ENCODE measurements around the gene PSMC4.

PSMC4 gene

DNA sequence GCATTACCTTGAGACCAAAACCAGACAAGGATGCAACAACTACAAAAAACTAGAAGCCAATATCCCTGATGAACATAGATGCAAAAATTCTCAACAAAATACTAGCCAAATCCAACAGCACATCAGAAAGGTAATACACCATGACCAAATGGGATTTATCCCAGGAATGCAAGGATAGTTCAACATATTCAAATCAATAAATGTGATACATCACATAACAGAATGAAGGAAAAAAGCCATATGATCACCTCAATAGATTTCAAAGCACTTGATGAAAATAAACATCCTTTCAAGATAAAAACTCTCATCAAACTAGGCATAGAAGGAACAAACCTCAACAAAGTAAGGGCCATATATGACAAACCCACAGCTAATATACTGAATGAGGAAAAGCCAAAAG is 15.7 kb downstream of the PSMC4 start:
- peaks cover 11 to 17% of the 10 kb centered on the region in 2 donors for H3K4me1 Mint-ChIP-seq
- peaks cover 20 to 23% of the 10 kb centered on the region in 2 donors for H3K9me3 Mint-ChIP-seq
- H3K27me3 Mint-ChIP-seq, result no peaks in the 10 kb centered on the region
- DNase-seq, result no peak
- H3K36me3 Mint-ChIP-seq, result peaks cover 42 to 71% of the 10 kb centered on the region in 2 donors
- ATAC-seq (replicated peaks), result no peak
- H3K27ac Mint-ChIP-seq, result no peak overlapping the region
- H3K4me3 Mint-ChIP-seq, result no peak overlapping the region

DNA sequence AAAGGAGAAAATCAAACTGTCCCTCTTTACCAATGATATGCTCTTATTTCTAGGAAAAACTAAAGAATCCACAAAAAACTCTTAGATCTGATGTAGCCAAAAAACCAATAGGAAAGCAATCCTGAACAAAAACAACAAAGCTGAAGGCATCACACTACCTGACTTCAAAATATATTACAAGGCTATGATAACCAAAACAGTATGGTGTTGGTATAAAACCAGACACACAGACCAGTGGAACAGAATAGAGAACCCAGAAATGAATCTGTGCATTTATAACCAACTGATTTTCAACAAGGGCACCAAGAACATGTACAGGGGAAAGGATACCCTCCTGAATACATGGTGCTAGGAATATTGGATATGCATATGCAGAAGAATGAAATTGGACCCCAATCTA is 16.2 kb downstream of the PSMC4 start:
- peaks cover 42 to 71% of the 10 kb centered on the region in 2 donors for H3K36me3 Mint-ChIP-seq
- no peak for ATAC-seq (replicated peaks)
- H3K27me3 Mint-ChIP-seq, result no peaks in the 10 kb centered on the region
- no peak overlapping the region for H3K4me3 Mint-ChIP-seq
- no peak overlapping the region for H3K27ac Mint-ChIP-seq
- peaks cover 20 to 23% of the 10 kb centered on the region in 2 donors for H3K9me3 Mint-ChIP-seq
- peaks cover 13 to 20% of the 10 kb centered on the region in 2 donors for H3K4me1 Mint-ChIP-seq
- no peak for DNase-seq

GRCh38 chr19:39987596-39987995 is 16.6 kb downstream of the PSMC4 start:
- no peak for ATAC-seq (replicated peaks)
- Mint-ChIP-seq H3K4me1 (peaks cover 15 to 23% of the 10 kb centered on the region in 2 donors), H3K27ac (no peak overlapping the region), H3K36me3 (peaks cover 42 to 67% of the 10 kb centered on the region in 2 donors), H3K27me3 (no peaks in the 10 kb centered on the region), H3K9me3 (peaks cover 20 to 23% of the 10 kb centered on the region in 2 donors), H3K4me3 (no peak overlapping the region)
- no peak for DNase-seq

- DNase-seq, result no peak
- H3K9me3 Mint-ChIP-seq, result peaks cover 5% of the 10 kb centered on the region in 2 donors
- peaks cover 13 to 41% of the 10 kb centered on the region in 2 donors for H3K36me3 Mint-ChIP-seq
- ATAC-seq (replicated peaks), result no peak
- peaks cover 23 to 50% of the 10 kb centered on the region in 2 donors for H3K4me1 Mint-ChIP-seq
- no peak overlapping the region for H3K4me3 Mint-ChIP-seq
- no peaks in the 10 kb centered on the region for H3K27me3 Mint-ChIP-seq
- H3K27ac Mint-ChIP-seq, result no peak overlapping the region
Measured at GRCh38 chr19:39993605-39994004, 22.6 kb downstream of the PSMC4 start.

GRCh38 chr19:39994361-39994760 is 23.4 kb downstream of the PSMC4 start:
- Mint-ChIP-seq H3K4me3 (no peak overlapping the region), H3K27me3 (no peaks in the 10 kb centered on the region), H3K27ac (no peak overlapping the region), H3K36me3 (peaks cover 13 to 38% of the 10 kb centered on the region in 2 donors), H3K9me3 (peaks cover 5% of the 10 kb centered on the region in 2 donors), H3K4me1 (peaks cover 21 to 50% of the 10 kb centered on the region in 2 donors)
- ATAC-seq (replicated peaks) (no peak), DNase-seq (no peak)

GRCh38 chr19:39995794-39996193 is 24.8 kb downstream of the PSMC4 start:
- Mint-ChIP-seq H3K9me3 (peaks cover 5% of the 10 kb centered on the region in 2 donors), H3K27me3 (no peaks in the 10 kb centered on the region), H3K4me1 (peaks cover 16 to 38% of the 10 kb centered on the region in 2 donors), H3K4me3 (peak overlapping the region; percentile 60 to 72), H3K27ac (no peak overlapping the region), H3K36me3 (peaks cover 13 to 29% of the 10 kb centered on the region in 2 donors)
- no peak for ATAC-seq (replicated peaks)
- no peak for DNase-seq

DNA sequence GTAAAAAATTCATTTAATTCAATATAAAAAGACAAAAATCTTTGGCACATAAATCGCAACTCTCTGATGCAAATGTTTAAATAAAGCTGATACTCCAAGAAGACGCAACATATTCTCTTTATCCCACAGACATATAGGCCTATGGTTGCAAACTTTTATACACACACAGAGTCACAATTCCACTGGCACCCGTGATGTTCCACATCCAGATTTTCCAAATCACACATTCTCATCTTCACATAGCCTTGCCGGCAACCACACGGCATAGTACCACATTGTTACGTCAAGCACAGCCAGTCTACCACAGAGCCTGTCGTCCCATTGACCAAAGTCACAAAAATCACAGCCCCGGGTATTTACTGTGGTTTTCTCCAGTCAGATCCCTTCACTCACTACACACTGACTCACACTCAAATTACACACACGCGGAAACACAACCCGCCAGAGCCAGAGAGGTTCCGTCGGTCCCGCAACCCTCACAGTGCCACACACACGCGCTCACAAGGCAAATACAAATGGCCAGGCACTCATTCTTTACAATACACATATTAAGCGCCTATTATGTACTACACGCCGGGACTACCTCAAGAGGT is 25.3 kb downstream of the PSMC4 start:
- Mint-ChIP-seq H3K4me1 (peaks cover 13 to 33% of the 10 kb centered on the region in 2 donors), H3K9me3 (peaks cover 5% of the 10 kb centered on the region in 2 donors), H3K36me3 (peaks cover 13 to 24% of the 10 kb centered on the region in 2 donors), H3K27me3 (no peaks in the 10 kb centered on the region), H3K4me3 (peak overlapping the region; percentile 90 to 95), H3K27ac (peak overlapping the region; percentile 97)
- ATAC-seq (replicated peaks) (peak; percentile 56 to 60), DNase-seq (peak; percentile 40)

- Mint-ChIP-seq H3K27me3 (no peaks in the 10 kb centered on the region), H3K27ac (peak within 1 kb of the TSS; percentile 97), H3K9me3 (peaks cover 5% of the 10 kb centered on the region in 2 donors), H3K4me1 (peaks cover 11 to 32% of the 10 kb centered on the region in 2 donors), H3K36me3 (peaks cover 13 to 23% of the 10 kb centered on the region in 2 donors), H3K4me3 (peak within 1 kb of the TSS; percentile 90 to 95)
- peak; percentile 93 to 96 for ATAC-seq (replicated peaks)
- DNase-seq, result peak; percentile 93
Measured at GRCh38 chr19:39996811-39997637, 26.1 kb downstream of the PSMC4 start, which contains the start of gene ZNF546. TSS of gene ZNF546 (plus strand) at chr19:39997060. CDS start at chr19:39998327, 1,267 bp downstream.

GRCh38 chr19:39997638-39998216 is 26.8 kb downstream of the PSMC4 start:
- H3K4me3 Mint-ChIP-seq, result peak overlapping the region; percentile 90 to 95
- H3K36me3 Mint-ChIP-seq, result peaks cover 13 to 22% of the 10 kb centered on the region in 2 donors
- H3K27me3 Mint-ChIP-seq, result no peaks in the 10 kb centered on the region

GRCh38 chr19:39998501-39998900 is 27.5 kb downstream of the PSMC4 start:
- Mint-ChIP-seq H3K27ac (peak overlapping the region; percentile 22), H3K4me1 (peaks cover 3 to 28% of the 10 kb centered on the region in 2 donors), H3K9me3 (peaks cover 0 to 4% of the 10 kb centered on the region in 2 donors), H3K4me3 (no peak overlapping the region), H3K36me3 (peaks cover 6 to 14% of the 10 kb centered on the region in 2 donors), H3K27me3 (no peaks in the 10 kb centered on the region)
- ATAC-seq (replicated peaks) (no peak), DNase-seq (no peak)

More at GRCh38 chr19:39997638-39998216, 26.8 kb downstream of the PSMC4 start:
- DNase-seq, result no peak
- peaks cover 5% of the 10 kb centered on the region in 2 donors for H3K9me3 Mint-ChIP-seq
- ATAC-seq (replicated peaks), result peak in 1 of 2 donors; percentile 24
- peaks cover 7 to 28% of the 10 kb centered on the region in 2 donors for H3K4me1 Mint-ChIP-seq
- H3K27ac Mint-ChIP-seq, result peak overlapping the region; percentile 97

GRCh38 chr19:40005691-40006272 is 34.8 kb downstream of the PSMC4 start:
- Mint-ChIP-seq H3K9me3 (peaks cover 3 to 9% of the 10 kb centered on the region in 2 donors), H3K27me3 (no peaks in the 10 kb centered on the region), H3K36me3 (peaks cover 32 to 44% of the 10 kb centered on the region in 2 donors), H3K27ac (no peak overlapping the region), H3K4me3 (no peak overlapping the region), H3K4me1 (no peaks in the 10 kb centered on the region)
- DNase-seq (no peak), ATAC-seq (replicated peaks) (no peak)

GRCh38 chr19:40006273-40006691 is 35.3 kb downstream of the PSMC4 start:
- peaks cover 3 to 9% of the 10 kb centered on the region in 2 donors for H3K9me3 Mint-ChIP-seq
- no peaks in the 10 kb centered on the region for H3K27me3 Mint-ChIP-seq
- H3K4me1 Mint-ChIP-seq, result no peaks in the 10 kb centered on the region
- DNase-seq, result no peak
- no peak for ATAC-seq (replicated peaks)
- peaks cover 35 to 47% of the 10 kb centered on the region in 2 donors for H3K36me3 Mint-ChIP-seq
- H3K27ac Mint-ChIP-seq, result no peak overlapping the region
- H3K4me3 Mint-ChIP-seq, result no peak overlapping the region

- peaks cover 69 to 81% of the 10 kb centered on the region in 2 donors for H3K36me3 Mint-ChIP-seq
- no peaks in the 10 kb centered on the region for H3K4me1 Mint-ChIP-seq
- H3K4me3 Mint-ChIP-seq, result no peak overlapping the region
- H3K9me3 Mint-ChIP-seq, result peaks cover 14 to 22% of the 10 kb centered on the region in 2 donors
- DNase-seq (no peak), ATAC-seq (replicated peaks) (no peak)
- no peaks in the 10 kb centered on the region for H3K27me3 Mint-ChIP-seq
- no peak overlapping the region for H3K27ac Mint-ChIP-seq
Measured at GRCh38 chr19:40009674-40010073, 38.7 kb downstream of the PSMC4 start.

DNA sequence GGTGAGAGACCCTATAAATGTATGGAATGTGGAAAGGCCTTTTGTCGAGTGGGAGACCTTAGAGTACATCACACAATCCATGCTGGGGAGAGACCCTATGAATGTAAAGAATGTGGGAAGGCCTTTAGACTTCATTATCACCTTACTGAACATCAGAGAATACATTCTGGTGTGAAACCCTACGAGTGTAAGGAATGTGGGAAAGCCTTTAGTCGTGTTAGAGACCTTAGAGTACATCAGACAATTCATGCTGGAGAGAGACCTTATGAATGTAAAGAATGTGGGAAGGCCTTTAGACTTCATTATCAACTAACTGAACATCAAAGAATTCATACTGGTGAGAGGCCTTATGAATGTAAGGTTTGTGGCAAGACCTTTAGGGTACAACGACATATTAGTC is 43.0 kb downstream of the PSMC4 start:
- Mint-ChIP-seq H3K9me3 (peaks cover 22 to 23% of the 10 kb centered on the region in 2 donors), H3K4me1 (no peaks in the 10 kb centered on the region), H3K27ac (no peak overlapping the region), H3K27me3 (no peaks in the 10 kb centered on the region), H3K4me3 (no peak overlapping the region), H3K36me3 (peaks cover 60 to 67% of the 10 kb centered on the region in 2 donors)
- no peak for DNase-seq
- no peak for ATAC-seq (replicated peaks)

Data from stimulated activated naive B cell treated with anti-CD40 and anti-IgM and Interleukin-4, amounts not matched to agents 10 μg/mL and 1 μg/mL and 100 μg/mL, for 72 hours (primary cell).